Gastroesophageal sphincter (tissue), 4 donors: ENCODE measurements around the gene CCDC28A. TPM values are rescaled to one million over a fixed set of nuclear protein-coding genes. Genes with fewer than 3 reads are reported as not detected.

Experiments
- ATAC-seq: fragments of 150-250 bp; one replicate; pipeline ENCODE4 v1.9.1; 2016; ENCODE audit warnings: mild to moderate bottlenecking, moderate library complexity
- H3K27ac ChIP-seq, 4 donors: fragments of 200-600 bp; sonication (generic) in 3 of 4; 1 replicate in 3 of 4; 2 replicates in 1 of 4; pipeline ENCODE4 v1.5.1; 2016 to 2019
- H3K27me3 ChIP-seq: fragments of 200-600 bp; sonication (generic); one replicate; pipeline ENCODE4 v1.5.1; 2019
- H3K36me3 ChIP-seq, 2 donors: fragments of 200-600 bp; sonication (generic); one replicate each; pipeline ENCODE4 v1.5.1; 2019; ENCODE audit warnings: control low read depth in 1 of 2
- H3K4me1 ChIP-seq, 3 donors: fragments of 200-600 bp; sonication (generic); 1 replicate in 2 of 3; 2 replicates in 1 of 3; pipeline ENCODE4 v1.5.1; 2016 to 2019; ENCODE audit warnings: control low read depth in 2 of 3
- H3K4me3 ChIP-seq, 2 donors: fragments of 200-600 bp; sonication (generic); one replicate each; pipeline ENCODE4 v1.5.1; 2019; ENCODE audit warnings: mild to moderate bottlenecking in 1 of 2, moderate library complexity in 1 of 2
- H3K9me3 ChIP-seq, 3 donors: fragments of 200-600 bp; sonication (generic); one replicate each; pipeline ENCODE4 v1.5.1; 2017 to 2019; ENCODE audit warnings: control low read depth in 2 of 3
- EP300 ChIP-seq: sonication (generic); formaldehyde crosslinking; IDR thresholded peaks from one replicate; pipeline ENCODE4 v1.6.1; 2017; ENCODE audit warnings: antibody characterized with exemption, mild to moderate bottlenecking
- POLR2A ChIP-seq, 2 donors: fragments of 450-650 bp; IDR thresholded peaks; one replicate each; pipeline ENCODE4 v1.6.1; 2017; ENCODE audit warnings: antibody characterized with exemption in 2 of 2, mild to moderate bottlenecking in 2 of 2, moderate library complexity in 1 of 2
- POLR2AphosphoS5 ChIP-seq: sonication (generic); formaldehyde crosslinking; IDR thresholded peaks from one replicate; pipeline ENCODE4 v1.6.1; 2017; ENCODE audit warnings: antibody characterized with exemption
- WGBS, 2 donors: methylation state at CpG; one replicate each; pipeline ENCODE4 v1.1.5; 2018; ENCODE audit warnings: low coverage in 1 of 2; 5-methylcytosine and 5-hydroxymethylcytosine counted together
- total RNA-seq, 4 donors: library from RNA; depleted of rRNA; stranded (reverse); fragments of >200 nt; gene quantifications; one replicate each; pipeline ENCODE4 v1.1.0, GENCODE V29; 2016
- TF ChIP-seq, protein P1 (sequence below), 4 experiments: fragments of 200-600 bp in 2 of 4; fragments of 450-650 bp in 2 of 4; sonication (generic) in 1 of 4; IDR thresholded peaks; one replicate each; pipeline ENCODE4 v1.5.1; 2017 to 2019; ENCODE audit warnings: antibody characterized with exemption in 4 of 4, mild to moderate bottlenecking in 2 of 4, moderate library complexity in 2 of 4

CCDC28A gene
- total RNA-seq, 4 donors from 2014 or later: 14.7 to 33.1 (median 16.7) TPM

DNA sequence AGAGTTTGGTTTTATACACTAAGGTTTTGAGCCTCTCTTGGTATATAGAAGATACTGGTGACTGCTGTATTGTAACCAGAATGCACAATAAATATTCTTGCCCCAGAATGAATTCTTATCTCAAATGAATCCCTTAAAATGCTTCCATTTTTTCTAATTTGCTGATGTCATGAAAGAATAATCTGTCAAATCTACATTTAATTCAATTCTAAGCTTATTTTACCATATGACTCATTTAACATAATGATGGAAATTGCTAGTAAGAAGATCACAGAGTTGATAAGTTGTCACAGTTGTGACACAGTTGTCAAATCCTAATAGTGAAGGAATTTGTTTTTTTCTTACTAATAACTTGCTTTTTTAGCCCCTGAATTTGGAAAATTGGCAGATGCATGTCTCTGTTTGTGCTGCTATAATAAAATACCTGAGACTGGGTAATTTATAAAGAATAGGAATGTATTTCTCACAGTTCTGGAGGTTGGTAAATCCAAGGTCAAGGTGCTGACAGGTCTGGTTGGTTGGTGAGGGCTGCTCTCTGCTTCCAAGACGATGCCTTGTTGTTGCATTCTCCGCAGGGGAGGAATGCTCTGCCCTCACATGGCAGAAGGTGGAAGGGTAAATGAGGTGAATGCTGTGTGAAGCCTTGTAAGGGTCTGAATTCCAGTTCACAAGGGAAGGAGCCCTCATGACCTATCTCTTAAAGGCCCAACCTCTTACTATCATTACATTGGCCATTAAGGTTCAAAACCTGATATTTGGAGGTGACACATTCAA lies 27.0 kb downstream of the CCDC28A start:
- no peak overlapping the region for H3K27ac ChIP-seq
- no peak for ATAC-seq
- H3K36me3 ChIP-seq: no peaks in the 10 kb centered on the region
- TF ChIP-seq POLR2A (IDR thresholded peaks at IDR 0.05) (no peak), EP300 (no peak), POLR2AphosphoS5 (no peak)
- TF ChIP-seq, protein P1, sequence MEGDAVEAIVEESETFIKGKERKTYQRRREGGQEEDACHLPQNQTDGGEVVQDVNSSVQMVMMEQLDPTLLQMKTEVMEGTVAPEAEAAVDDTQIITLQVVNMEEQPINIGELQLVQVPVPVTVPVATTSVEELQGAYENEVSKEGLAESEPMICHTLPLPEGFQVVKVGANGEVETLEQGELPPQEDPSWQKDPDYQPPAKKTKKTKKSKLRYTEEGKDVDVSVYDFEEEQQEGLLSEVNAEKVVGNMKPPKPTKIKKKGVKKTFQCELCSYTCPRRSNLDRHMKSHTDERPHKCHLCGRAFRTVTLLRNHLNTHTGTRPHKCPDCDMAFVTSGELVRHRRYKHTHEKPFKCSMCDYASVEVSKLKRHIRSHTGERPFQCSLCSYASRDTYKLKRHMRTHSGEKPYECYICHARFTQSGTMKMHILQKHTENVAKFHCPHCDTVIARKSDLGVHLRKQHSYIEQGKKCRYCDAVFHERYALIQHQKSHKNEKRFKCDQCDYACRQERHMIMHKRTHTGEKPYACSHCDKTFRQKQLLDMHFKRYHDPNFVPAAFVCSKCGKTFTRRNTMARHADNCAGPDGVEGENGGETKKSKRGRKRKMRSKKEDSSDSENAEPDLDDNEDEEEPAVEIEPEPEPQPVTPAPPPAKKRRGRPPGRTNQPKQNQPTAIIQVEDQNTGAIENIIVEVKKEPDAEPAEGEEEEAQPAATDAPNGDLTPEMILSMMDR (IDR thresholded peaks at IDR 0.05): no peak
- no peaks in the 10 kb centered on the region for H3K9me3 ChIP-seq
- 94% methylated on average over 2 of the region's 2 CpGs; no CpG with 5 or more reads in 1 of the 2 donors for WGBS, 2 donors
- no peaks in the 10 kb centered on the region for H3K27me3 ChIP-seq
- H3K4me1 ChIP-seq: peaks cover 0 to 27% (median 6%) of the 10 kb centered on the region in 3 donors
- no peak overlapping the region for H3K4me3 ChIP-seq

DNA sequence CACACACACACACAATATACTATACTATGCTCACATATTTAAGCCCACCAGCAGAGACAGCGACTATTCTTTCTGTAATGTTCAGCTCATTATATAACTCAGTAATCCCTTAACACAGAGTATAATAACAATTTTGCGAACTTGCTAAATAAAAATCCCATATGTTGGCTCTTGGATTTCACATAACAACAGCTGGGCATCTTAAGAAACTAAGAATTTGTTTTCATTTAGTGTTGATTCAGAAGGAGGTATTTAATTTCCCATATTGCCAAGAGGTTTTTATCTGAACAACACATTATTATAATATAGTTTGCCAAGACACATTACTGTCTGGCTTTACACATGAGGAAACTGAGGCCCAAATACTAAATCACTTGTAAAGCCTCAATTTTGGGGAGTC lies 29.8 kb downstream of the CCDC28A start:
- TF ChIP-seq POLR2A (IDR thresholded peaks at IDR 0.05): no peak
- H3K27ac ChIP-seq: peak overlapping the region in 2 of 4 donors; percentile 61 to 69
- H3K4me1 ChIP-seq: peaks cover 0 to 10% (median 6%) of the 10 kb centered on the region in 3 donors
- no peaks in the 10 kb centered on the region for H3K9me3 ChIP-seq
- H3K4me3 ChIP-seq: no peak overlapping the region
- ATAC-seq: no peak
- H3K36me3 ChIP-seq: no peaks in the 10 kb centered on the region
- H3K27me3 ChIP-seq: no peaks in the 10 kb centered on the region
- WGBS, 2 donors: 47 to 72% methylated on average over 2 of the region's 2 CpGs

DNA sequence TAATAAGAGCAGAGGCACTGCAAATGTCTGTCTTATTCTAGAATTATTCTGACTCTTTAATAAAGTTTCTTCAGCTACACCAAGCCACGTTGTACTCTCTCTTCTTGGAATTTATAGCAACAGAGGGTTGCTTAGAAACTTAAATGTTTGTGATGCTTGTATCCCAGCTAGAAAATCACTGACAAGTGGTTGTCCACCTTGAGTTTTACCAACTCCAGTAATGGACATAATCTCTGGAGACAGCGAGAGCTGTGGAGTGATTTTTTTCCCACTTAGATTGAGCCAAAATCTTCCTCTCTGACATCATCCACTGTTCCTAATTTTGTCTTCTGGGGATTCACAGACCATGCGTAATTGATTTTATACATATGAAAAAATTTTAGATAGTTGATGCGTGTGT lies 30.3 kb downstream of the CCDC28A start:
- 11 to 19% methylated on average over 4 of the region's 4 CpGs for WGBS, 2 donors
- Histone ChIP-seq H3K27ac (peak overlapping the region in 2 of 4 donors; percentile 61 to 69), H3K36me3 (no peaks in the 10 kb centered on the region), H3K27me3 (no peaks in the 10 kb centered on the region), H3K9me3 (no peaks in the 10 kb centered on the region), H3K4me1 (peaks cover 0 to 10% (median 6%) of the 10 kb centered on the region in 3 donors), H3K4me3 (no peak overlapping the region)
- ATAC-seq: peak; percentile 50
- TF ChIP-seq, protein P1 (IDR thresholded peaks at IDR 0.05): no peak
- TF ChIP-seq EP300: no peak
- no peak for TF ChIP-seq POLR2A (IDR thresholded peaks at IDR 0.05)
- TF ChIP-seq POLR2AphosphoS5: no peak

DNA sequence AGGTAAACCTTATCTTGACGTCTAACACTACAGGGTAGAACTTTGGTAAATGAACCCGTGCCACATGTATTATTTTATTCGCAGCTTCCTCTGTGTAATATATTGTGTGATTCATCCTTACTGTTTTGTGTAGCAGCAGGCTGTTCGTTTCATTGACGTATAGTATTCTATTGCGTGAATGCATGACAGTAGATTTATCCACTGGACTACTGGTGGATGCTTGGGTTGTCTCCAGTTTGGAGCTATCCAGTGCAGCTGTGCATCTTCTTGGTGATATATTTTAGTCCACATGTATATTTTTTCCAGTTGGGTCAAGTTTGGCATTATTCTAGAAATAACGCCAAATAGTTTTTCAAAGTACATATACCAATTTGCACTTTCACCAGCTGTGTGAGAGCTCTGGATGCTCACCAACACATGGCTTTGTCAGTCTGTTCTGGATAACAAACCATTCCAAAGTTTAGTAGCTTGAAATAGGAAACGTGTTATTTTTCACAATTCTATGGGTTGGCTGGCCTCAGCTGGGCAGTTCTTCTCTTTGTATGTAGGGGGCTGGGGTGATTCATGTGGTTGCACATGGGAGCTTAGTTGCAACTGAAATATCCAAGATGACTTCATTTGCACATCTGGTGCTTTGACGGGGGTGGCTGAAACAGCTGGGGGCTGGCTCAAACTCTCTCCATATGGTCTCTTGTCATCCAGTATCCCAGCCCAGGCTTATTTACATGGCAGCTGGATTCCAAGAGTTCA lies 31.6 kb downstream of the CCDC28A start:
- H3K9me3 ChIP-seq: no peaks in the 10 kb centered on the region
- ATAC-seq: no peak
- no peak for TF ChIP-seq EP300
- TF ChIP-seq POLR2A (IDR thresholded peaks at IDR 0.05): no peak
- TF ChIP-seq, protein P1 (IDR thresholded peaks at IDR 0.05): no peak
- no peak for TF ChIP-seq POLR2AphosphoS5
- H3K4me3 ChIP-seq: no peak overlapping the region
- 62 to 79% methylated on average over 5 to 9 of the region's 9 CpGs for WGBS, 2 donors
- H3K27me3 ChIP-seq: no peaks in the 10 kb centered on the region
- H3K27ac ChIP-seq: no peak overlapping the region
- peaks cover 0 to 10% (median 6%) of the 10 kb centered on the region in 3 donors for H3K4me1 ChIP-seq
- no peaks in the 10 kb centered on the region for H3K36me3 ChIP-seq

DNA sequence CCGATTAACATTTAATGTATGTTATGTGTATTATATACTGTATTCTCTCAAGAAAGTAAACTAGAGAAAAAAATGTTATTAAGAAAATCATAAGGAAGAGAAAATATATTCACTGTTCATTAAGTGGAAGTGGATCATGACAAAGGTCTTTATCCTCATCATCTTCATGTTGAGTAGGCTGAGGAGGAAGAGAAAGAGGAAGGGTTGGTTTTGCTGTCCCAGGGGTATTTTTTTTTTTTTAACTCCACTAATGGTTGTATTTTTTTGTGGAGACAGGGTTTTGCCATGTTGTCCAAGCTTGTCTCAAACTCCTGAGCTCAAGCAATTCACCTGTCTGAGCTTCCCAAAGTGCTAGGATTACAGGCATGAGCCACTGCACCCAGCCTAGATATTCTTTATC lies 33.3 kb downstream of the CCDC28A start:
- WGBS, 2 donors: 100% methylated on average over 1 of the region's 1 CpG; no CpG with 5 or more reads in 1 of the 2 donors
- H3K9me3 ChIP-seq: no peaks in the 10 kb centered on the region

More for the DNA sequence above, 33.3 kb downstream of the CCDC28A start:
- Histone ChIP-seq H3K4me3 (no peak overlapping the region), H3K27me3 (no peaks in the 10 kb centered on the region), H3K4me1 (peaks cover 0 to 10% (median 6%) of the 10 kb centered on the region in 3 donors), H3K27ac (no peak overlapping the region), H3K36me3 (no peaks in the 10 kb centered on the region)
- no peak for ATAC-seq
- no peak for TF ChIP-seq EP300
- no peak for TF ChIP-seq POLR2AphosphoS5
- TF ChIP-seq, protein P1 (IDR thresholded peaks at IDR 0.05): no peak
- TF ChIP-seq POLR2A (IDR thresholded peaks at IDR 0.05): no peak
